Measurements from ENCODE around the gene KIF26B.

The KIF26B gene

GRCh38 chr1:245648749-245649522 is 494.2 kb downstream of the KIF26B start:
- TF ChIP-seq ZNF274 (IDR thresholded peaks at IDR 0.05; ENCODE audit: low read depth, low read length): no peak
- H3K4me3 ChIP-seq (ENCODE audit: low read length): no peak overlapping the region

- no peak for TF ChIP-seq ZNF274 (IDR thresholded peaks at IDR 0.05; ENCODE audit: low read depth, low read length)
- H3K4me3 ChIP-seq (ENCODE audit: low read length): no peak overlapping the region
These were observed 494.9 kb downstream of the KIF26B start for GRCh38 chr1:245649666-245650065.

GRCh38 chr1:245650441-245650960 is 495.7 kb downstream of the KIF26B start:
- no peak for TF ChIP-seq ZNF274 (IDR thresholded peaks at IDR 0.05; ENCODE audit: low read depth, low read length)
- no peak overlapping the region for H3K4me3 ChIP-seq (ENCODE audit: low read length)

- no peak for TF ChIP-seq ZNF274 (IDR thresholded peaks at IDR 0.05; ENCODE audit: low read depth, low read length)
- no peak overlapping the region for H3K4me3 ChIP-seq (ENCODE audit: low read length)
These were observed 496.3 kb downstream of the KIF26B start for GRCh38 chr1:245651093-245651492.

- no peak overlapping the region for H3K4me3 ChIP-seq (ENCODE audit: low read length)
- TF ChIP-seq ZNF274 (IDR thresholded peaks at IDR 0.05; ENCODE audit: low read depth, low read length): no peak
These were observed 497.3 kb downstream of the KIF26B start for GRCh38 chr1:245652116-245652515.

- TF ChIP-seq ZNF274 (IDR thresholded peaks at IDR 0.05; ENCODE audit: low read depth, low read length): no peak
- H3K4me3 ChIP-seq (ENCODE audit: low read length): no peak overlapping the region
These were observed 498.1 kb downstream of the KIF26B start for GRCh38 chr1:245652660-245653427.

- no peak for TF ChIP-seq ZNF274 (IDR thresholded peaks at IDR 0.05; ENCODE audit: low read depth, low read length)
These were observed 499.8 kb downstream of the KIF26B start for GRCh38 chr1:245654460-245655050.

GRCh38 chr1:245656189-245656717 is 501.5 kb downstream of the KIF26B start:
- no peak overlapping the region for H3K4me3 ChIP-seq (ENCODE audit: low read length)
- no peak for TF ChIP-seq ZNF274 (IDR thresholded peaks at IDR 0.05; ENCODE audit: low read depth, low read length)

More at GRCh38 chr1:245654460-245655050, 499.8 kb downstream of the KIF26B start:
- H3K4me3 ChIP-seq (ENCODE audit: low read length): no peak overlapping the region

GRCh38 chr1:245657371-245657770 is 502.6 kb downstream of the KIF26B start:
- no peak for TF ChIP-seq ZNF274 (IDR thresholded peaks at IDR 0.05; ENCODE audit: low read depth, low read length)
- H3K4me3 ChIP-seq (ENCODE audit: low read length): no peak overlapping the region

- no peak for TF ChIP-seq ZNF274 (IDR thresholded peaks at IDR 0.05; ENCODE audit: low read depth, low read length)
- no peak overlapping the region for H3K4me3 ChIP-seq (ENCODE audit: low read length)
These were observed 508.6 kb downstream of the KIF26B start for GRCh38 chr1:245663373-245663772.

- TF ChIP-seq ZNF274 (IDR thresholded peaks at IDR 0.05; ENCODE audit: low read depth, low read length): no peak
- no peak overlapping the region for H3K4me3 ChIP-seq (ENCODE audit: low read length)
These were observed 509.1 kb downstream of the KIF26B start for GRCh38 chr1:245663841-245664240.

- TF ChIP-seq ZNF274 (IDR thresholded peaks at IDR 0.05; ENCODE audit: low read depth, low read length): no peak
These were observed 511.6 kb downstream of the KIF26B start for GRCh38 chr1:245666412-245666811.

GRCh38 chr1:245671349-245671748 is 516.6 kb downstream of the KIF26B start:
- H3K4me3 ChIP-seq (ENCODE audit: low read length): no peak overlapping the region
- TF ChIP-seq ZNF274 (IDR thresholded peaks at IDR 0.05; ENCODE audit: low read depth, low read length): no peak

More at GRCh38 chr1:245666412-245666811, 511.6 kb downstream of the KIF26B start:
- no peak overlapping the region for H3K4me3 ChIP-seq (ENCODE audit: low read length)

Measured in GM08714 (cell line).